Dendritic cell treated with granulocyte-macrophage colony-stimulating factor and Interleukin-4, amounts not matched to agents 40 ng/mL and 50 ng/mL, for 4 days (primary cell): ENCODE results near the gene TGFBR3.
A peak's percentile ranks its signal among the peaks of the same experiment; 100 is the strongest.

Source experiments
- H3K27ac Mint-ChIP-seq: one replicate; pipeline ENCODE4 v1.8.0; 2022; ENCODE audit warnings: mild to moderate bottlenecking, mixed read lengths
- H3K27me3 Mint-ChIP-seq: one replicate; pipeline ENCODE4 v1.8.0; 2022; ENCODE audit warnings: mild to moderate bottlenecking, mixed read lengths
- H3K36me3 Mint-ChIP-seq: one replicate; pipeline ENCODE4 v1.8.0; 2022; ENCODE audit warnings: low read depth, mixed read lengths
- H3K4me1 Mint-ChIP-seq: one replicate; pipeline ENCODE4 v1.8.0; 2022; ENCODE audit warnings: low read depth, mixed read lengths
- H3K4me3 Mint-ChIP-seq: one replicate; pipeline ENCODE4 v1.8.0; 2022; ENCODE audit warnings: mild to moderate bottlenecking, moderate library complexity, mixed read lengths
- H3K9me3 Mint-ChIP-seq: one replicate; pipeline ENCODE4 v1.8.0; 2022; ENCODE audit warnings: mixed read lengths
- intact Hi-C: fragments of 100-400 bp; cut with micrococcal nuclease; formaldehyde crosslinking; loops from one replicate; pipeline ENCODE4 v1.15.0; 2022

The TGFBR3 gene

DNA sequence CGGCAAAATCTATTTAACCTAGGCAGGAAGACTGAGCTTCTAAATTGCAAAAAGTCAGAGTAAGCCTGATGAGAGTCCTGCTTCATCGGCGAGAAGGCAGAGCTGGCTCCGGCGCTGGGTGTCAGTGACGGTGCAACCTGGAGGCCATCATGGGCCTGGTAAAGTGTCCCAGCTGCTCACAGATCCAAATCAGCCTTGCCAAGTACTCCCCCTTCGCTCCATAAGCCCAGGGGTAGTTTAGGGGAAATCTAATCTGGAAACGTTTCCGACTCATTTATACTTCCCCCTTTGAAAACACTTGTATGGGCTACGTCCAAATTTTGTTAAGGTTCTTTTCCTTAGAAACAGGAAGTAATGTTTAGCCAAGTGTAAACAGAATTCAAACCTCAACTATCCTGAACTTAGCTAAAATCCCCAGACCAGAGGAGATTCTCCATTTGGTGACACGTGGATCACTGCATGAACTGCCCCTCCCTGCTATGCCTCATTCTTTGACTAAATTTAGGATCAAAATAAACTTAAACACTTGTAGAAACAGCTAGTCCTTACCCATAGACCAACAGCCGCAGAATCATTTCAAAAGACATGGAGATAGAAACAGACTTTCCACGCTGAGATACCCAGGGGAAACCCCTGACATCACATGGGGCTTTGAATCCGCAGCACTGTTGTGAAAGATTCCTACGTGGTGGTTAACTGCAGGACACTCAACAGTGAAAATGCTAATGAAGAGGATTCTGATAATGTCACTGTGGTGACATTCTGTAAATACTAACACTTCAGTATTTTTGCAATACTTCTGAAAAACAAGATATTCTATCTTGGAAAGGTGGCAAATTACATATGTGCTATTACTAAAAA, 172.7 kb downstream of the TGFBR3 start:
- H3K4me1 Mint-ChIP-seq = peaks cover 13% of the 10 kb centered on the region
- H3K9me3 Mint-ChIP-seq = no peaks in the 10 kb centered on the region
- peak overlapping the region; percentile 44 for H3K4me3 Mint-ChIP-seq
- peaks cover 5% of the 10 kb centered on the region for H3K27me3 Mint-ChIP-seq
- H3K36me3 Mint-ChIP-seq = no peaks in the 10 kb centered on the region
- H3K27ac Mint-ChIP-seq = peak overlapping the region; percentile 89
- intact Hi-C loops = loop anchor here (5.0 kb wide), 1 partner anchor 141 kb away; no protein-coding TSS in a partner anchor

- no peaks in the 10 kb centered on the region for H3K36me3 Mint-ChIP-seq
- H3K4me3 Mint-ChIP-seq = no peak overlapping the region
- peaks cover 5% of the 10 kb centered on the region for H3K27me3 Mint-ChIP-seq
- intact Hi-C loops = loop anchor here (5.0 kb wide), 1 partner anchor 140 kb away; no protein-coding TSS in a partner anchor
- H3K4me1 Mint-ChIP-seq = peaks cover 13% of the 10 kb centered on the region
- no peaks in the 10 kb centered on the region for H3K9me3 Mint-ChIP-seq
- peak overlapping the region; percentile 89 for H3K27ac Mint-ChIP-seq
These were observed 173.6 kb downstream of the TGFBR3 start for GRCh38 chr1:91712393-91712792.

DNA sequence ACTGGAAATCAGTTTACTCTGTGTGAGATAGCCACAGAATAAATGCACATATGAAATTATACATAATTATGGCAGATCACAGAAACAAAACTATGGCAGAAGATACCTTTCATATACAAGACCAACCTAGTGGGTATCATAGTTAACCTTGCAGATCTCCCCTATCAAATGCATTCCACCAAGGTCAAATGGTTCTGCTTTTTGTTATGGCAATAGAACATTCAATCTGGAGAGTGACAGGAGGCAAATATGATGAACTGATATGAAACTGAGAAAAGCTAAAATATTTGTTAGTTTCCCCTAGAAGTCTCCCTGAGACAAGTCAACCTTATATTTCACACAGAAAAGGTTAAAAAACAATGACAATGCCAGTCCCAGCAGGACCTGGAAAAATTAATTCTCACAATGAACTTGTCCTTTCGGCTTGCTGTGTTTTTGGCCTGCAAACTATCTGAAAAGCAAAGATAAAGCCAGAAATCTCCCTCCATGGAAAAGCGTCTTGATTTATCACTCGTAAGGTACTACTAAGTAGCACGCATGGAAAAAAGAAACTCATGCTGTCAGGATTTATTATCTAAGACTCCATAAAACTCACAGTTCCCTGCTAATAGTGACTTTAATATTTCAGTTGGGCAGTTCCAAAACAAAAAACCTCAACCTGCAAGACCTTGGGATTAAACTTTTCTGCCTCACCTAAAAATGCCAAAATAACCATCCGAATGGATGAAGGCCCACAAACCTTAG, 174.3 kb downstream of the TGFBR3 start:
- Mint-ChIP-seq H3K27ac (no peak overlapping the region), H3K4me1 (peaks cover 13% of the 10 kb centered on the region), H3K27me3 (peaks cover 5% of the 10 kb centered on the region), H3K4me3 (no peak overlapping the region), H3K36me3 (no peaks in the 10 kb centered on the region), H3K9me3 (no peaks in the 10 kb centered on the region)
- intact Hi-C loops = loop anchor here (5.0 kb wide), 1 partner anchor 139 kb away; no protein-coding TSS in a partner anchor

- Mint-ChIP-seq H3K27ac (no peak overlapping the region), H3K36me3 (no peaks in the 10 kb centered on the region), H3K9me3 (no peaks in the 10 kb centered on the region), H3K4me3 (no peak overlapping the region), H3K4me1 (peaks cover 13% of the 10 kb centered on the region), H3K27me3 (peaks cover 5% of the 10 kb centered on the region)
- intact Hi-C loops = loop anchor here (5.0 kb wide), 1 partner anchor 138 kb away; no protein-coding TSS in a partner anchor
These were observed 175.7 kb downstream of the TGFBR3 start for GRCh38 chr1:91710261-91710660.

- Mint-ChIP-seq H3K9me3 (no peaks in the 10 kb centered on the region), H3K36me3 (no peaks in the 10 kb centered on the region), H3K4me3 (no peak overlapping the region), H3K27ac (no peak overlapping the region), H3K4me1 (peaks cover 12% of the 10 kb centered on the region), H3K27me3 (no peaks in the 10 kb centered on the region)
- intact Hi-C loops = no loop called here
These were observed 177.3 kb downstream of the TGFBR3 start for GRCh38 chr1:91708691-91709090.

DNA sequence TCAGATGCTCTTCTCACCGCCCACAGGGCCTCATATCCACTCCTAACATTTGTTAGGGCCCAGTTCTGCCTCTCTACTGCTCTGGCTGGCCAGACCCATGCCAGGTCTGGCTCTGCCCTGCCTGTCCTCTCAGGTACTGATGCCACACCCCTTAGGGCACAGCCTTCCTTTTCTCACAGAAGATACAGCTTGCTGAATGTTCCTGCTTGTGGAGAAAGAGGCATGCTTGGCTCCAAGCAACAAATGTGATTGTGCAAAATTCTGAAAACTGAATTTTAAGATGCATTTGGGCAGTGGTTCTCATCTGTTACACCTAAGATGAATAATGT, 178.1 kb downstream of the TGFBR3 start:
- intact Hi-C loops = no loop called here
- Mint-ChIP-seq H3K27ac (no peak overlapping the region), H3K27me3 (no peaks in the 10 kb centered on the region), H3K4me3 (no peak overlapping the region), H3K9me3 (no peaks in the 10 kb centered on the region), H3K4me1 (peaks cover 4% of the 10 kb centered on the region), H3K36me3 (no peaks in the 10 kb centered on the region)

- Mint-ChIP-seq H3K4me1 (no peaks in the 10 kb centered on the region), H3K27ac (no peak overlapping the region), H3K36me3 (no peaks in the 10 kb centered on the region), H3K4me3 (no peak overlapping the region), H3K27me3 (no peaks in the 10 kb centered on the region), H3K9me3 (no peaks in the 10 kb centered on the region)
- intact Hi-C loops = no loop called here
These were observed 178.6 kb downstream of the TGFBR3 start for GRCh38 chr1:91707114-91707889.

DNA sequence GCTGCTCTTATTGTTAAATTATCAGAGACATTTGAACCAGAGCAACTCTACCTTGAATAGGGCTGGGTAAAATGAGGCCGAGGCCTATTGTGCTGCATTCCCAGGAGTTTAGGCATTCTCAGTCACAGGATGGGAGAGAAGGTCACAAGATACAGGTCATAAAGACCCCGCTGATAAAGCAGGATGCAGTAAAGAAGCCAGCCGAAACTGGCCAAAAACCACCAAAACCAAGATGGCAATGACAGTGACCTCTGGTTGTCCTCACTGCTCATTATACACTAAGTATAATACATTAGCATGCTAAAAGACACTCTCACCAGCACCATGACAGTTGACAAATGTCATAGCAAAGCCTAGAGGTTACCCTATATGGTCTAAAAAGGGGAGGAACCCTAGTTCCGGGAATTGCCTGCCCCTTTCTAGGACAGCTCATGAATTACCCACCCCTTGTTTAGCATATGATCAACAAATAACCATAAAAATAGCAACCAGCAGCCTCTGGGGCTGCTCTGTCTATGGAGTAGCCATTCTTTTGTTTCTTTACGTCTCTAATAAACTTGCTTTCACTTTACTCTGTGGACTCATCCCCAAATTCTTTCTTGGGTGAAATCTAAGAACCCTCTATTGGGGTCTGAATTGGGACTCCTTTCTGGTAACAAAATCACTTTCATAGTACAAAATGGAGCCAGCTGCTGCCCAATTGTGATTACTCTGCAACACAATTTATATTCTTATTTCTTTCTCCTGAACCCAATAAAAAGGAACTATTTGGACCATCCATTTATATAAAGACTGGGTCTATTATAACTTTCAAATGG, 179.6 kb downstream of the TGFBR3 start:
- no peak overlapping the region for H3K27ac Mint-ChIP-seq
- no peaks in the 10 kb centered on the region for H3K36me3 Mint-ChIP-seq
- H3K4me1 Mint-ChIP-seq = no peaks in the 10 kb centered on the region
- H3K4me3 Mint-ChIP-seq = no peak overlapping the region
- H3K9me3 Mint-ChIP-seq = no peaks in the 10 kb centered on the region
- intact Hi-C loops = no loop called here
- H3K27me3 Mint-ChIP-seq = no peaks in the 10 kb centered on the region

GRCh38 chr1:91704746-91705145, 181.2 kb downstream of the TGFBR3 start:
- no peak overlapping the region for H3K27ac Mint-ChIP-seq
- H3K4me1 Mint-ChIP-seq = no peaks in the 10 kb centered on the region
- H3K27me3 Mint-ChIP-seq = no peaks in the 10 kb centered on the region
- no peak overlapping the region for H3K4me3 Mint-ChIP-seq
- H3K9me3 Mint-ChIP-seq = no peaks in the 10 kb centered on the region
- no peaks in the 10 kb centered on the region for H3K36me3 Mint-ChIP-seq
- intact Hi-C loops = no loop called here

DNA sequence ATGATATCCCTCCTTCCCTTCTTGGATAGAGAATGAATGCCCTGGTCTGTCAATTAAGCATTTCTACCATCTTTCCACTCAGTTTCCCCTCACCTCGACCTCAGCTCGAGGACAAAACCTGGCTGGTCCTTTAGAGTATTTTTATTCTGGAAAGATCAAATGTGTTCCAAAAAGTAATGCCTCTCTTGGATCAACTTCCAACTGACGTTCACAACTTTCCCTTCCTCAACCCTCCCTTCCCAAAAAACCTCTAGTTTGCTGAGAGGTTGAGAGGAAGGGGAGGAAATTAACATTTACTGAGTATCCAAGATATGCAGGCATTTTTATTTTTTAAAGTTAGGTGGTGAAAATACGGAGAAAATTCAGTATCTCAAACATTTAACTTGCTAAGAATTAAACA, 182.9 kb downstream of the TGFBR3 start:
- Mint-ChIP-seq H3K27ac (no peak overlapping the region), H3K4me1 (peaks cover 5% of the 10 kb centered on the region), H3K36me3 (no peaks in the 10 kb centered on the region), H3K9me3 (no peaks in the 10 kb centered on the region), H3K4me3 (no peak overlapping the region), H3K27me3 (no peaks in the 10 kb centered on the region)
- intact Hi-C loops = no loop called here

DNA sequence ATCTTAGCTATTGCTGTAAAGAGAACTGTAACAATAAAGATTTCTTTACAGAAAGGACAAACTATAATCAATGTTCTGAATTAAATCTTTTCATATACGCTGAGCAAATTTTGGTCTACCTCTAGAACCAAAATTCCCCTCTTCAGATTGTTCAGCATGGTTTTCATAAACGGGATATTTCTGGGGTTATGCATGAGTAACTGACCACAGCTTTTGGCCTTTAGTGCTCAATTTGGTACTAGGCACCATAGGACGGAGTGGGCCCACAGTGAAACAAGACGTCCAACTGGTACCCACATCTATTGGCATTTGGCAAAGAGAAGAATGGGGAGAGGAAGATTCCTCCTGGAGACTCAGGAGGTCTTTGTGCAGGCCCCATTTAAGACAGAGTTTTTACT, 184.5 kb downstream of the TGFBR3 start:
- H3K27ac Mint-ChIP-seq = no peak overlapping the region
- H3K4me3 Mint-ChIP-seq = no peak overlapping the region
- no peaks in the 10 kb centered on the region for H3K9me3 Mint-ChIP-seq
- intact Hi-C loops = no loop called here
- no peaks in the 10 kb centered on the region for H3K27me3 Mint-ChIP-seq
- no peaks in the 10 kb centered on the region for H3K36me3 Mint-ChIP-seq
- peaks cover 14% of the 10 kb centered on the region for H3K4me1 Mint-ChIP-seq

GRCh38 chr1:91700771-91701471, 185.0 kb downstream of the TGFBR3 start:
- Mint-ChIP-seq H3K27ac (no peak overlapping the region), H3K4me1 (peaks cover 14% of the 10 kb centered on the region), H3K36me3 (no peaks in the 10 kb centered on the region), H3K27me3 (no peaks in the 10 kb centered on the region), H3K4me3 (no peak overlapping the region), H3K9me3 (no peaks in the 10 kb centered on the region)
- intact Hi-C loops = no loop called here

GRCh38 chr1:91700332-91700731, 185.6 kb downstream of the TGFBR3 start:
- no peaks in the 10 kb centered on the region for H3K27me3 Mint-ChIP-seq
- no peaks in the 10 kb centered on the region for H3K36me3 Mint-ChIP-seq
- H3K4me1 Mint-ChIP-seq = peaks cover 14% of the 10 kb centered on the region
- no peak overlapping the region for H3K4me3 Mint-ChIP-seq
- no peaks in the 10 kb centered on the region for H3K9me3 Mint-ChIP-seq
- H3K27ac Mint-ChIP-seq = no peak overlapping the region
- intact Hi-C loops = no loop called here
